Adrenal gland (tissue), 5 donors: ENCODE results near the gene UPK3BL2.
"Not testable (repeated sequence)": the region's sequence is repeated elsewhere in the genome, so short reads cannot be mapped to it uniquely, and the experiment has no call there.

Source experiments
- CTCF ChIP-seq, 6 experiments: fragments of 450-650 bp in 4 of 6; fragments of 200-600 bp in 2 of 6; sonication (generic) in 1 of 6; IDR thresholded peaks; 1 replicate in 5 of 6; 2 replicates in 1 of 6; pipeline versions ENCODE4 v1.5.1 to v1.8.0; 2016 to 2021; ENCODE audit warnings: antibody characterized with exemption in 6 of 6, mild to moderate bottlenecking in 2 of 6, moderate library complexity in 1 of 6
- POLR2A ChIP-seq, 2 donors: fragments of 450-650 bp; IDR thresholded peaks; one replicate each; pipeline ENCODE4 v1.6.1; 2017; ENCODE audit warnings: antibody characterized with exemption in 2 of 2, mild to moderate bottlenecking in 2 of 2, moderate library complexity in 1 of 2
- donor health status: DM: no; HTN: no; CAD: no.

GRCh38 chr7:102578486-102578885, 35.0 kb upstream of the UPK3BL2 start:
- TF ChIP-seq CTCF, POLR2A (IDR thresholded peaks at IDR 0.05): not testable (repeated sequence)
